Measurements from ENCODE around the gene ETV4. TPM values are rescaled to one million over a fixed set of nuclear protein-coding genes. Genes with fewer than 3 reads are reported as not detected.

Gene ETV4
- total RNA-seq, 1 donor from 2014 or later: 1.6 TPM

Other genes with a start within 250 kb of the ETV4 start
- 10.4 TPM for gene ARL4D, start 147.3 kb downstream of the ETV4 start, total RNA-seq
- 23.0 TPM for gene DHX8, start 62.4 kb downstream of the ETV4 start, total RNA-seq
- 12.5 TPM for gene MEOX1, start 115.6 kb upstream of the ETV4 start, total RNA-seq
- not detected for gene SOST, start 212.5 kb upstream of the ETV4 start, total RNA-seq
- gene DUSP3, start 232.6 kb upstream of the ETV4 start, total RNA-seq: 39.7 TPM
- gene CFAP97D1, start 234.1 kb upstream of the ETV4 start, total RNA-seq: not detected